ENCODE results near the gene C1QL1.

The C1QL1 gene

DNA sequence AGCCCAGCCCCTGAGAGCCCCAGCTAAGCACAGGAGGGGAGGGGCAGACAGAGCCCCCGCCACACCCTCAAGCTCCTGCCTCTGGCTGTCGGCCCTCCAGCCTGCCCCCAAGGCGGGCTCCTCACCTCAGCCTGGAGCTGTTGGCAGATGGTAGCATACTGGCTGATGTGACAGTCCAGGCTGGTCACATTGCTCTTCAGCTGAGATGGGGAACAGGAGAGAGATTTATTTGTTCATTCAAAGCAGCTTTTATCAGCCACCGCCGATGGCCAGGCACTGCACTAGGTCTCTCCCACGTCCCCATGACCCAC, 35.4 kb downstream of the C1QL1 start:
- TF ChIP-seq, protein P1, sequence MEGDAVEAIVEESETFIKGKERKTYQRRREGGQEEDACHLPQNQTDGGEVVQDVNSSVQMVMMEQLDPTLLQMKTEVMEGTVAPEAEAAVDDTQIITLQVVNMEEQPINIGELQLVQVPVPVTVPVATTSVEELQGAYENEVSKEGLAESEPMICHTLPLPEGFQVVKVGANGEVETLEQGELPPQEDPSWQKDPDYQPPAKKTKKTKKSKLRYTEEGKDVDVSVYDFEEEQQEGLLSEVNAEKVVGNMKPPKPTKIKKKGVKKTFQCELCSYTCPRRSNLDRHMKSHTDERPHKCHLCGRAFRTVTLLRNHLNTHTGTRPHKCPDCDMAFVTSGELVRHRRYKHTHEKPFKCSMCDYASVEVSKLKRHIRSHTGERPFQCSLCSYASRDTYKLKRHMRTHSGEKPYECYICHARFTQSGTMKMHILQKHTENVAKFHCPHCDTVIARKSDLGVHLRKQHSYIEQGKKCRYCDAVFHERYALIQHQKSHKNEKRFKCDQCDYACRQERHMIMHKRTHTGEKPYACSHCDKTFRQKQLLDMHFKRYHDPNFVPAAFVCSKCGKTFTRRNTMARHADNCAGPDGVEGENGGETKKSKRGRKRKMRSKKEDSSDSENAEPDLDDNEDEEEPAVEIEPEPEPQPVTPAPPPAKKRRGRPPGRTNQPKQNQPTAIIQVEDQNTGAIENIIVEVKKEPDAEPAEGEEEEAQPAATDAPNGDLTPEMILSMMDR (conservative IDR thresholded peaks at IDR 0.05): no peak
- H3K27ac ChIP-seq: no peak overlapping the region

DNA sequence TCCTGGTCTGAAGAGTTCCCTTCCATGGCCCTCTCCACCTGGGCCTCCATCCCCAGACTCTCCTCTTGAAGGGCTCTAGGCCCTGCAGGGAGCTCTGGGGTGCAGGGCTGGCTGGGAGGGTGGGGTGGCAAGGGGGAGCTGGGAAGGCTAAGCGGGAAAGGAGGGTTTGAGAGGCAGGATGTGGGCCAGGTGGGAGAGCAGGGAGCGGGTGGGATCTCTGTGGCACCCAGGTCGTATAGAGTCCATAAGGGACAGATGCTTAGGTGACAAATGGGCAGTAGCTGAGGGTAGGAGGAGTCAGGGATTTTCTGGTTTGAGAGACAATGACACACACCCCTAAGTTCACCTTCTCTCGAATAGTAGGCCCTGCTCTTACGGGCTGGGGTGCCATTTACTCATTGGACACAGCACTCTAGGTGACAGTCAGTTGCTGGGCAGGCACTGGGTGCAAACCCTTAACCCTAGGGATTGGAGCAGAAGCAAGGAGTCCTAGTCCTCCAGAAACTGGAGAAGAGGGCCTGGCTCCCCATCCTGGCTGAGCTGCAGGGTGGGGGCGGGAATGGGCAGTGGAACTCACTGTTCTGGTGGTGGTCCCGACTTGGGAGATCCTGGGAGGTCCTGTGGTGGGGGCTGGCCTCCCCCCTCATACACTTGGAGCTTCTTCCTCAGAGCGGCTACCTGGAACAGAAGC, 35.9 kb downstream of the C1QL1 start:
- H3K27ac ChIP-seq: no peak overlapping the region
- TF ChIP-seq, protein P1 (conservative IDR thresholded peaks at IDR 0.05): no peak

DNA sequence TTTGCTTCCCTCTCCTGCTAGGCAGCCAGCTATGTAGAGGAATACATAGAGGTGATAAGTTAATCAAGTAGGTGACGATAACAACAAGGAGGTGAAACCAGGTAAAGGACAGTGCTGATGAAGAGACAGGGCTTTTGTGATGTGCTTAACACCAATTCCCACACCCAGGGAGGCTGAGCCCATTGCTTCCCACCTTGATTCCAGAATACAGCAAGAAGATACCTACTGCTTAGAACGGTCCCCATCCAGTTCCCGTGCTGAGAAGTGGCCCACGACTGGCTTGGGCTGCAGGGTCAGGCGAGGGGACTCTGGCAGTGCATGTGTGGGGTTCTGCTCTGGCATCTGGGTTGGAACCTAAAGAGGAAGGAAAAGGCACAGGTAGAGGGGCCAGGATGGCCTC, 36.7 kb downstream of the C1QL1 start:
- no peak overlapping the region for H3K27ac ChIP-seq
- TF ChIP-seq, protein P1 (conservative IDR thresholded peaks at IDR 0.05): no peak

DNA sequence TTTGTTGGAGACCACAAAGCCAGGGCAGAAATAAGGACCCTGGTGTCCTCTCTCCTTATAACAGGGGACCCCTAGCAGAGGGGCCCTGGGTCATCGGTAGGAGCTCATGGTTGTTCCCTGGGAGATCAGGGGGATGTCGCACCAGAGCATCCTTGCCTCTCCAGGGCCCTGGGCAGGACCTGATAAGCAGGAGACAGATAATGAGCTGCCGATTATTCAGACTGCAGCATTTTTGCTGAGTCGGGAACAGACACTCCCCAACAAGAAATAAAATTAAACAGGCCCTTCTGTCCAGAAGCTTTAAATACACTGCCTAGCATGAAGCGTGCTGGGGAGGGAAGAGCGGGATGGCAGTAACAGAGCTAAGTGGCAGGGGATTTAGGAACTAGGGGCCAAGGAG, 37.4 kb downstream of the C1QL1 start:
- no peak overlapping the region for H3K27ac ChIP-seq
- TF ChIP-seq, protein P1 (conservative IDR thresholded peaks at IDR 0.05): no peak

DNA sequence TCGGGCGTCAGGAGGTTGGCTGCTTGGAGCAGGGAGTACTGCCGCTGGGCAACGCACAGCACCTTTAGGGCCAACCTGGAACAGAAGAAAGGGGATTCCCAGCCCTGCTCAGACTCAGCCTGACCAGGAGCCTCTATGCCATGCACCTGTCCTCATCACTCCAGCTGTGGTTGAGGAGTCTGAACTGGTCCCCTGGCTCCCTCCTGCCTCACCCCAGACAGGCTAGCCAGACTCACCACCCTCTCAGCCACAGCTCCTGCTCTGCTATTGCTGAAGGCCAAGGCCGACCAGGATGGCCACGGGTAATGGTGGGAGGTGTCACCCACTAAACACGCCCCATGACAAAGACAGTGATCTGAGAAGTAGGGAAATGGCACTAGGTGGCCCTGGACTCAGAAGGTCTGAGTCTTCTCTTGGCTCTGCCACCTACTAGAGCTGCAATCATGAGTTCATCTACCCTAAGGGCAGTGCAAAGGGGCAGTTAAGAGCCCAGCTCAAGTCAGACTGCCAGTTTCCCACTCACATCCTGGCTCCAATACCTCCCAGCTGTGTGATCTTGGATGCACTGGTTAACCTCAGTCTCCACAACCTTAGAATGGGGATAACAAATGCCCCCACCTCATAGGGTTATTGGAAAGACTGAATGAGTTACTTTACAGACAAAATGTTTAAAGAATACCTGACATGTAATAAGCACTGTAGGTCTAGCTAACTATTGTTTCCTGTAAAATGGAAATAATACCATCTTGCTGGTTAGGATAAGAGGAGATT, 39.0 kb downstream of the C1QL1 start:
- TF ChIP-seq, protein P1 (conservative IDR thresholded peaks at IDR 0.05): no peak
- H3K27ac ChIP-seq: no peak overlapping the region

DNA sequence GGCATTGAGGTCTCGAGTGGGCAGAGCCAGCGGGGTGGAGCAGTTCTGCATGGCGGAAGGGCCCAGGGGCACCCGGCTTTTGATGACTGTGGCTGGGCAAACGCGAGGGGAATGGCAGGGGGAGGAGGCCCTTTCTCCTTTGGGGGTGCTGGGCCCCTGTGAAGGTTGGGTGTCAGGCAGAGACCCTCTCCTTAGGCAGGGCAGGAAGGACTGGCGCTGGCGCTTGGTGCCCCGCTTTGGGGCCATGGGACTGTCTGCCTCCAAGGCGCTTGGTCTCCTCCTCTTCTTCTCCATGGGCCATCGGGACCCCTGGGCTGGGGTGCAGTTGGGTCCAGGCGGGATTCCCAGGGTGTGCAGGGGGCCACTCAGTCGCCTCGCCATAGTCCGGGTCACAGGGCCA, 40.0 kb downstream of the C1QL1 start:
- TF ChIP-seq, protein P1 (conservative IDR thresholded peaks at IDR 0.05): no peak

DNA sequence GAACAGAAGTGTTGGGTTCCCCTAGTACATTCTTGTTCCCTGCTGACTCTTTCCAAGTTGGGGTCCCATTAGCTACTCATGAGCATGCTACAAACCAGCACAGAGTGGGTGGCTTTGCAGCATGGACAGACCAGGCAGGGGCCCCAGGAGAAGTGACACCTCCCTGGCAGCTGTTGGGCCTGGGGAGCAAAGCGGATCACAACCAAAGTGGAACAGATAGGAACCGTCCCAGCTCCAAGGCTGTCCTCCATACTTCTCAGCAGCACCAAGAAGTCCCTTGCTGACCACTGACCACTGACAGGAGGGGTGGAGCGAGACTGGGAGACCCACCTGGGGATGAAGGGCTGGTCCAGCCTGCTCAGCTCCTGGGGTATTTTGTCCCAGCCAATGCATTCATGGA, 40.4 kb downstream of the C1QL1 start:
- TF ChIP-seq, protein P1 (conservative IDR thresholded peaks at IDR 0.05): no peak
- H3K27ac ChIP-seq: no peak overlapping the region

More for the DNA sequence above, 40.0 kb downstream of the C1QL1 start:
- H3K27ac ChIP-seq: no peak overlapping the region
